IMR-90 (cell line): ENCODE results near the gene NLE1.

ENCODE experiments used
- CHD1 ChIP-seq: IDR thresholded peaks from 2 replicates; pipeline ENCODE4 v1.6.1; 2012; ENCODE audit warnings: low read depth, low read length, improper control_type of control experiment
- CTCF ChIP-seq: conservative IDR thresholded peaks from 2 replicates; pipeline ENCODE4 v1.5.1; 2012; ENCODE audit warnings: mild to moderate bottlenecking, low read depth, low read length, improper control_type of control experiment
- FOS ChIP-seq: fragments of 150-350 bp; IDR thresholded peaks from 2 replicates; pipeline ENCODE4 v1.6.1; 2016; ENCODE audit warnings: low read depth, low read length
- MAFK ChIP-seq: IDR thresholded peaks from 2 replicates; pipeline ENCODE4 v1.6.1; 2012; ENCODE audit warnings: low read depth, low read length, improper control_type of control experiment
- MAZ ChIP-seq: IDR thresholded peaks from 2 replicates; pipeline ENCODE4 v1.6.1; 2012; ENCODE audit warnings: low read depth, mild to moderate bottlenecking, low read length, improper control_type of control experiment, moderate library complexity, borderline replicate concordance
- MXI1 ChIP-seq: IDR thresholded peaks from 2 replicates; pipeline ENCODE4 v1.6.1; 2012; ENCODE audit warnings: low read depth, mild to moderate bottlenecking, low read length, moderate library complexity, borderline replicate concordance
- POLR2A ChIP-seq: IDR thresholded peaks from 2 replicates; pipeline ENCODE4 v1.6.1; 2012; ENCODE audit warnings: mild to moderate bottlenecking, low read depth, low read length
- RFX5 ChIP-seq: IDR thresholded peaks from 2 replicates; pipeline ENCODE4 v1.8.0; 2012; ENCODE audit warnings: low read depth, mild to moderate bottlenecking, low read length, moderate library complexity

GRCh38 chr17:35141681-35142466 is at the start of gene NLE1:
- TF ChIP-seq CTCF (peak; percentile 90), POLR2A (peak; percentile 40; the same call in 1 of the 2 replicates), MAFK (no peak), MXI1 (peak; percentile 100), RFX5 (no peak), MAZ (peak; percentile 73; the same call in 1 of the 2 replicates), CHD1 (no peak), FOS (no peak)
